HepG2 (cell line): ENCODE data around the gene GSKIP. TPM values are rescaled to one million over a fixed set of nuclear protein-coding genes. Genes with fewer than 3 reads are reported as not detected.

Source experiments
- ATF6 ChIP-seq: sonication (generic); formaldehyde crosslinking; conservative IDR thresholded peaks from 2 replicates; pipeline ENCODE4 v1.4.0; 2020; ENCODE audit warnings: missing genetic modification reagents
- ATF7-NPFF ChIP-seq: sonication (generic); formaldehyde crosslinking; IDR thresholded peaks from 2 replicates; pipeline ENCODE4 v1.8.1; 2023; ENCODE audit warnings: mild to moderate bottlenecking, low read depth, missing genetic modification reagents, moderate library complexity
- FOXP4 ChIP-seq: sonication (generic); formaldehyde crosslinking; IDR thresholded peaks from 2 replicates; pipeline ENCODE4 v1.4.0; 2020; ENCODE audit warnings: missing genetic modification reagents
- KDM4B ChIP-seq: sonication (generic); formaldehyde crosslinking; IDR thresholded peaks from 2 replicates; pipeline ENCODE4 v1.4.0; 2020; ENCODE audit warnings: missing genetic modification reagents
- SRF ChIP-seq: IDR thresholded peaks from 2 replicates; pipeline ENCODE4 v1.6.1; 2011; ENCODE audit warnings: mild to moderate bottlenecking, low read depth, low read length, moderate library complexity
- SUZ12 ChIP-seq: fragments of 150-350 bp; IDR thresholded peaks from 2 replicates; pipeline ENCODE4 v1.6.1; 2014; ENCODE audit warnings: low read depth, low read length
- TFDP2 ChIP-seq: sonication (generic); formaldehyde crosslinking; IDR thresholded peaks from 2 replicates; pipeline ENCODE4 v1.4.0; 2020; ENCODE audit warnings: missing genetic modification reagents
- TGIF2 ChIP-seq: IDR thresholded peaks from 2 replicates; pipeline ENCODE4 v1.6.1; 2016; ENCODE audit warnings: control low read depth, missing compliant biosample characterization
- TMF1 ChIP-seq: sonication (generic); formaldehyde crosslinking; IDR thresholded peaks from 2 replicates; pipeline ENCODE4 v1.8.1; 2022; ENCODE audit warnings: low read depth, missing genetic modification reagents
- ZNF549 ChIP-seq: sonication (generic); formaldehyde crosslinking; IDR thresholded peaks from 2 replicates; pipeline ENCODE4 v1.5.0; 2020; ENCODE audit warnings: missing genetic modification reagents
- ZNF605 ChIP-seq: sonication (generic); formaldehyde crosslinking; IDR thresholded peaks from 2 replicates; pipeline ENCODE4 v1.8.0; 2022; ENCODE audit warnings: mild to moderate bottlenecking, missing genetic modification reagents
- ZNF615 ChIP-seq: sonication (generic); formaldehyde crosslinking; IDR thresholded peaks from 2 replicates; pipeline ENCODE4 v1.5.0; 2020; ENCODE audit warnings: mild to moderate bottlenecking, missing genetic modification reagents, borderline replicate concordance
- polyA plus RNA-seq, 8 experiments: library from polyadenylated mRNA; depleted of rRNA in 3 of 8; stranded (reverse) in 7 of 8; unstranded in 1 of 8; fragments of >200 nt; fragmentation: Illumina TruSeq in 4 of 8; extraction: Trizol in 4 of 8; gene quantifications; 2 replicates each; pipeline versions ENCODE4 v1.2.1 to v1.2.3, GENCODE V29; 2011 to 2016; ENCODE audit warnings: low read depth in 4 of 8, missing spikeins in 1 of 8, mixed read lengths in 1 of 8; ENCODE audit not compliant: insufficient read depth in 1 of 8
- total RNA-seq, 5 experiments: library from RNA; depleted of rRNA; stranded (reverse); fragments of >200 nt; fragmentation: Illumina TruSeq; extraction: Trizol; gene quantifications; 2 replicates each; pipeline ENCODE4 v1.2.3, GENCODE V29; 2016; ENCODE audit warnings: low read depth in 1 of 5
- TF ChIP-seq, protein P1 (sequence below): fragments of 450-650 bp; IDR thresholded peaks from 2 replicates; pipeline ENCODE4 v1.6.1; 2017
- TF ChIP-seq, protein P2 (sequence below): sonication (generic); formaldehyde crosslinking; IDR thresholded peaks from 2 replicates; pipeline ENCODE4 v1.4.0; 2020; ENCODE audit warnings: missing genetic modification reagents
- TF ChIP-seq, protein P3 (sequence below): sonication (generic); formaldehyde crosslinking; IDR thresholded peaks from 2 replicates; pipeline ENCODE4 v1.4.0; 2020; ENCODE audit warnings: low read depth, mild to moderate bottlenecking, missing genetic modification reagents

The GSKIP gene
- total and polyA plus RNA-seq, 2 of the 13 experiments (the other 11 are each of a cell fraction or from before 2014, with no cell fraction given) = 12.5 to 27.3 TPM

DNA sequence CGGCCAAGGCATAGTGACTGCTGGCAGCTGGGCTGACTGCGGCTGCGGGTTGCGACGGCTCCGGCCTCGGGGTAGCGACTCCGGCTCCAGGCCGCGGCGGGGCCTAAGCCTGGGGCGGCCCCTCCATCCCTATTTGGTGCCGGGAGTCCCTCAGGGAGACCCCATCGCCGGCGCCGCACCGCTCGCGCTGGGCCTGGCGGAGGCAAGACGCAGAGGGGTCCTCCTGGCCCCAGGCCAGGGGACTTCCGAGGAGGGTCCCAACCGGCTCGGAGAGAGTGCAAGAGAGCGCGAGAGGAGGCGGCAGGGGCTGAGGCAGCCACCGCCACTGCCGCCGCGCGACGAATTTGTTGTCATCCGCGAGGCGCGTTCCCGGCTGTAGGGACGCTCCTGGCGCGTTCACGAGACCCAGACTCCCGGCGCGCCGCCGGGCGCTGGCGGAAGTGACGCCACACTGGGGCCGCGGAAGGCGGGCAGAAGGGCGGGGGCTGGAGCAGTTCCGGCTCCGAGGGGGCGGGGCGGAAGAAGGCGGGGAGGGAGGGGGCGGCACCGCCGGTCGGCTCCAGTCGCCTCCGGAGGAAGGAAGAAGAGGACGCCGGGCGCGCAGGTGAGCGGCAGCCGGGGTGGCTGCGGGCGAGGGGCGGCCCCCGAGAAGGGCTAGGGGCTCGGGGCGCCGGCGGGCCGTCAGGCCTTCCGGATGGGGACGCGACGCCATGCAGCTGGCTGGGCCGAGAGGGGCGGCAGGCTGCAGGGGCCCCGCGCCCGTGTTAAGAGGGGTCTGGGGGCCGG, at the start of gene GSKIP, which contains the start of gene ATG2B (continued):
- TF ChIP-seq TGIF2 (peak; percentile 78; the same call in 1 of the 2 replicates), ZNF605 (CRISPR knock-in tag) (no peak), ATF7-NPFF (CRISPR knock-in tag) (0 out of 2 replicates have a peak, but pooled peaks have one; percentile 54), KDM4B (no peak; the same call in 1 of the 2 replicates), FOXP4 (no peak; the same call in 1 of the 2 replicates), SRF (no peak), TMF1 (CRISPR knock-in tag) (peak; percentile 40; the same call in 1 of the 2 replicates), ZNF549 (CRISPR knock-in tag) (no peak), TFDP2 (no peak), ZNF615 (CRISPR knock-in tag) (no peak), ATF6 (CRISPR knock-in tag) (no peak), SUZ12 (no peak)
- TF ChIP-seq, protein P1, sequence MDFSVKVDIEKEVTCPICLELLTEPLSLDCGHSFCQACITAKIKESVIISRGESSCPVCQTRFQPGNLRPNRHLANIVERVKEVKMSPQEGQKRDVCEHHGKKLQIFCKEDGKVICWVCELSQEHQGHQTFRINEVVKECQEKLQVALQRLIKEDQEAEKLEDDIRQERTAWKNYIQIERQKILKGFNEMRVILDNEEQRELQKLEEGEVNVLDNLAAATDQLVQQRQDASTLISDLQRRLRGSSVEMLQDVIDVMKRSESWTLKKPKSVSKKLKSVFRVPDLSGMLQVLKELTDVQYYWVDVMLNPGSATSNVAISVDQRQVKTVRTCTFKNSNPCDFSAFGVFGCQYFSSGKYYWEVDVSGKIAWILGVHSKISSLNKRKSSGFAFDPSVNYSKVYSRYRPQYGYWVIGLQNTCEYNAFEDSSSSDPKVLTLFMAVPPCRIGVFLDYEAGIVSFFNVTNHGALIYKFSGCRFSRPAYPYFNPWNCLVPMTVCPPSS = no peak
- TF ChIP-seq, protein P2, sequence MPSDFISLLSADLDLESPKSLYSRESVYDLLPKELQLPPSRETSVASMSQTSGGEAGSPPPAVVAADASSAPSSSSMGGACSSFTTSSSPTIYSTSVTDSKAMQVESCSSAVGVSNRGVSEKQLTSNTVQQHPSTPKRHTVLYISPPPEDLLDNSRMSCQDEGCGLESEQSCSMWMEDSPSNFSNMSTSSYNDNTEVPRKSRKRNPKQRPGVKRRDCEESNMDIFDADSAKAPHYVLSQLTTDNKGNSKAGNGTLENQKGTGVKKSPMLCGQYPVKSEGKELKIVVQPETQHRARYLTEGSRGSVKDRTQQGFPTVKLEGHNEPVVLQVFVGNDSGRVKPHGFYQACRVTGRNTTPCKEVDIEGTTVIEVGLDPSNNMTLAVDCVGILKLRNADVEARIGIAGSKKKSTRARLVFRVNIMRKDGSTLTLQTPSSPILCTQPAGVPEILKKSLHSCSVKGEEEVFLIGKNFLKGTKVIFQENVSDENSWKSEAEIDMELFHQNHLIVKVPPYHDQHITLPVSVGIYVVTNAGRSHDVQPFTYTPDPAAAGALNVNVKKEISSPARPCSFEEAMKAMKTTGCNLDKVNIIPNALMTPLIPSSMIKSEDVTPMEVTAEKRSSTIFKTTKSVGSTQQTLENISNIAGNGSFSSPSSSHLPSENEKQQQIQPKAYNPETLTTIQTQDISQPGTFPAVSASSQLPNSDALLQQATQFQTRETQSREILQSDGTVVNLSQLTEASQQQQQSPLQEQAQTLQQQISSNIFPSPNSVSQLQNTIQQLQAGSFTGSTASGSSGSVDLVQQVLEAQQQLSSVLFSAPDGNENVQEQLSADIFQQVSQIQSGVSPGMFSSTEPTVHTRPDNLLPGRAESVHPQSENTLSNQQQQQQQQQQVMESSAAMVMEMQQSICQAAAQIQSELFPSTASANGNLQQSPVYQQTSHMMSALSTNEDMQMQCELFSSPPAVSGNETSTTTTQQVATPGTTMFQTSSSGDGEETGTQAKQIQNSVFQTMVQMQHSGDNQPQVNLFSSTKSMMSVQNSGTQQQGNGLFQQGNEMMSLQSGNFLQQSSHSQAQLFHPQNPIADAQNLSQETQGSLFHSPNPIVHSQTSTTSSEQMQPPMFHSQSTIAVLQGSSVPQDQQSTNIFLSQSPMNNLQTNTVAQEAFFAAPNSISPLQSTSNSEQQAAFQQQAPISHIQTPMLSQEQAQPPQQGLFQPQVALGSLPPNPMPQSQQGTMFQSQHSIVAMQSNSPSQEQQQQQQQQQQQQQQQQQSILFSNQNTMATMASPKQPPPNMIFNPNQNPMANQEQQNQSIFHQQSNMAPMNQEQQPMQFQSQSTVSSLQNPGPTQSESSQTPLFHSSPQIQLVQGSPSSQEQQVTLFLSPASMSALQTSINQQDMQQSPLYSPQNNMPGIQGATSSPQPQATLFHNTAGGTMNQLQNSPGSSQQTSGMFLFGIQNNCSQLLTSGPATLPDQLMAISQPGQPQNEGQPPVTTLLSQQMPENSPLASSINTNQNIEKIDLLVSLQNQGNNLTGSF (CRISPR knock-in tag) = peak; percentile 69; the same call in 1 of the 2 replicates
- TF ChIP-seq, protein P3, sequence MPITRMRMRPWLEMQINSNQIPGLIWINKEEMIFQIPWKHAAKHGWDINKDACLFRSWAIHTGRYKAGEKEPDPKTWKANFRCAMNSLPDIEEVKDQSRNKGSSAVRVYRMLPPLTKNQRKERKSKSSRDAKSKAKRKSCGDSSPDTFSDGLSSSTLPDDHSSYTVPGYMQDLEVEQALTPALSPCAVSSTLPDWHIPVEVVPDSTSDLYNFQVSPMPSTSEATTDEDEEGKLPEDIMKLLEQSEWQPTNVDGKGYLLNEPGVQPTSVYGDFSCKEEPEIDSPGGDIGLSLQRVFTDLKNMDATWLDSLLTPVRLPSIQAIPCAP (CRISPR knock-in tag) = no peak
